AG04450 (cell line): Measurements from ENCODE around the gene HTD2. TPM values are rescaled to one million over a fixed set of nuclear protein-coding genes. Genes with fewer than 3 reads are reported as not detected.

Experiments used
- CTCF ChIA-PET: fragments of 300-600, 350-600 bp; formaldehyde crosslinking; extraction: SDS; loops from one replicate; lab custom pipeline; 2022; ENCODE audit warnings: antibody characterized with exemption, inconsistent platforms; lab: Charles Lee
- POLR2A ChIA-PET: fragments of 350-600 bp; formaldehyde crosslinking; extraction: SDS; loops from one replicate; lab custom pipeline; 2021; ENCODE audit warnings: antibody characterized with exemption, inconsistent platforms; lab: Yijun Ruan, JAX
- DNase-seq: peaks from one replicate; pipeline ENCODE4 v3.0.0-alpha.2; 2011; ENCODE audit warnings: low read depth, low spot score
- H3K27ac ChIP-seq: one replicate; pipeline ENCODE4 v1.5.1; 2012; ENCODE audit warnings: low read depth, low read length, control low read depth
- H3K27me3 ChIP-seq: one replicate; pipeline ENCODE4 v1.6.0; 2012; ENCODE audit warnings: low read length; ENCODE audit not compliant: control insufficient read depth, insufficient read depth
- H3K4me3 ChIP-seq: 2 replicates; pipeline ENCODE4 v1.5.1; 2011; ENCODE audit warnings: mild to moderate bottlenecking, low read depth, low read length, control low read depth
- H3K9me3 ChIP-seq: 2 replicates; pipeline ENCODE4 v1.5.1; 2012; ENCODE audit warnings: low read length; ENCODE audit not compliant: control insufficient read depth, insufficient read depth
- polyA plus RNA-seq: library from polyadenylated mRNA; depleted of rRNA; stranded (reverse); fragments of >200 nt; gene quantifications from 2 replicates; pipeline ENCODE4 v1.2.3, GENCODE V29; 2011
- TF ChIP-seq, protein P1 (sequence below): IDR thresholded peaks from 2 replicates; pipeline ENCODE4 v1.5.1; 2011; ENCODE audit warnings: low read depth, low read length, control low read depth, inconsistent platforms

Gene HTD2
- polyA plus RNA-seq, 1 experiment, result 9.6 TPM

DNA sequence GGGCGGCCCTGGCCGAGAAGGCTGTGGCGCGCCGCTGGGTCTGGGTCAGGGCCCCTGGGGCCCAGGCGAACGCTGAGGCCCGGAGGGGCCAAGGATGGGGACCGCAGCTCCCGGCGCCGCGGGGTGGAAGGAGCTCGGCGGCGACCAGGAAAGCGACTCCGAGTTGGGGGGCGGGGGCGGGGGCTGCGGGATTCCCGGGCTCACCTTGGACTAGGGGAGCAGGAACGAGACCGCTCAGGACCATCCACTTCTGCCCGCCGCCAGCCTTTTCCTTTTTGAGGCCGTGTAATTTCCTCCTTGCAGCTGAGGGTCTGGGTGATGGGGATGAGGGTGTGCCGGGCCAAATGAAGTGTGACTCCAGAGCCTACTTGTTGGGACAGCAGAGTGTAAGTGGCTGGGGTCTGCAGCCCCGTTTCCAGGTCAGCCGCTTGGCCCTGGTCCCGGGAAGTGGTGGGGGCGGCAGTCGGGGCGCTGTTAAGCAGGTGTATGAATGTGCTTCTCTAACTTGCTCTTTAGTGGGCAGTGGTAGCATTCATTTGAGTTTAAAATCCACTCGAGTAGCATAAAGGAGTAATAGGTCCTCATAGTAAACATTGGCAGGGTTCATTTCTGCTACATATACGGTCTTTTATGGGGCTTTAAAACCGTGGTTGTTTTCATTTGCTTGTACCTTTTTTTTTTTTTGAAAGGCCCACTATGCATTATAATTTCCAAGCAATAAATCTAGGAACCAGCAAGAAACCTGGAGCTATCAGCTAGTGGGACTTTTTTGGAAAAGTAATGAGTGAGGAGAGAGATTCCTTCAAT is 27.1 kb downstream of the HTD2 start:
- POLR2A ChIA-PET, result interaction anchor here (0.6 to 3.3 kb wide), 4 partner anchors 23 to 60 kb away, joined by 3 to 22 read pairs (median 8); no protein-coding TSS in a partner anchor
- CTCF ChIA-PET, result interaction anchor here (0.5 to 1.5 kb wide), 6 partner anchors 42 to 1268 kb away, joined by 3 to 15 read pairs (median 4); no protein-coding TSS in a partner anchor
- DNase-seq, result no peak

DNA sequence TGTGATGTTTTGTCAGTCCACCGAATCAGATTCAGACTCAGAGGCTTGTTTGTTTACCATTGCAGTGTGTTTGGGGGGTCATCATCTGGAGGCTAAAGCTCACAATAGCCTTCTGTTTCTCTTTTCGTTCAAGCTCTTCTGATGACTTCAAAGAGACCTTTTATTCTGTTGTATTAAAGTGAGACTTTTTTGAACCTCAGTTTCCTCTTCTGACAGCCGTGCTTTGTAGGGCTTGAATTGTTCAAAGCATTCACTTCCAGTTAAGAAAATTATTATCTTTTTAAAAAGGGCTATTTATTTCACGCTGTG is 27.6 kb downstream of the HTD2 start:
- POLR2A ChIA-PET, result interaction anchor here (0.7 to 3.3 kb wide), 4 partner anchors 25 to 59 kb away, joined by 4 to 22 read pairs (median 8); no protein-coding TSS in a partner anchor
- DNase-seq, result no peak
- no peaks in the 10 kb centered on the region; the same call in 1 of the 2 replicates for H3K9me3 ChIP-seq
- CTCF ChIA-PET, result interaction anchor here (1.3 to 1.5 kb wide), 2 partner anchors 81 to 296 kb away, joined by 3 to 4 read pairs; no protein-coding TSS in a partner anchor
- no peak overlapping the region for H3K27ac ChIP-seq
- TF ChIP-seq, protein P1, sequence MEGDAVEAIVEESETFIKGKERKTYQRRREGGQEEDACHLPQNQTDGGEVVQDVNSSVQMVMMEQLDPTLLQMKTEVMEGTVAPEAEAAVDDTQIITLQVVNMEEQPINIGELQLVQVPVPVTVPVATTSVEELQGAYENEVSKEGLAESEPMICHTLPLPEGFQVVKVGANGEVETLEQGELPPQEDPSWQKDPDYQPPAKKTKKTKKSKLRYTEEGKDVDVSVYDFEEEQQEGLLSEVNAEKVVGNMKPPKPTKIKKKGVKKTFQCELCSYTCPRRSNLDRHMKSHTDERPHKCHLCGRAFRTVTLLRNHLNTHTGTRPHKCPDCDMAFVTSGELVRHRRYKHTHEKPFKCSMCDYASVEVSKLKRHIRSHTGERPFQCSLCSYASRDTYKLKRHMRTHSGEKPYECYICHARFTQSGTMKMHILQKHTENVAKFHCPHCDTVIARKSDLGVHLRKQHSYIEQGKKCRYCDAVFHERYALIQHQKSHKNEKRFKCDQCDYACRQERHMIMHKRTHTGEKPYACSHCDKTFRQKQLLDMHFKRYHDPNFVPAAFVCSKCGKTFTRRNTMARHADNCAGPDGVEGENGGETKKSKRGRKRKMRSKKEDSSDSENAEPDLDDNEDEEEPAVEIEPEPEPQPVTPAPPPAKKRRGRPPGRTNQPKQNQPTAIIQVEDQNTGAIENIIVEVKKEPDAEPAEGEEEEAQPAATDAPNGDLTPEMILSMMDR, result no peak
- H3K4me3 ChIP-seq, result peak overlapping the region; percentile 84
- H3K27me3 ChIP-seq, result no peaks in the 10 kb centered on the region

More for the DNA sequence above, 27.1 kb downstream of the HTD2 start:
- no peak overlapping the region for H3K27ac ChIP-seq
- no peaks in the 10 kb centered on the region for H3K27me3 ChIP-seq
- H3K9me3 ChIP-seq, result no peaks in the 10 kb centered on the region; the same call in 1 of the 2 replicates
- H3K4me3 ChIP-seq, result peak overlapping the region; percentile 84
- TF ChIP-seq, protein P1, result 0 out of 2 replicates have a peak, but pooled peaks have one; percentile 7

DNA sequence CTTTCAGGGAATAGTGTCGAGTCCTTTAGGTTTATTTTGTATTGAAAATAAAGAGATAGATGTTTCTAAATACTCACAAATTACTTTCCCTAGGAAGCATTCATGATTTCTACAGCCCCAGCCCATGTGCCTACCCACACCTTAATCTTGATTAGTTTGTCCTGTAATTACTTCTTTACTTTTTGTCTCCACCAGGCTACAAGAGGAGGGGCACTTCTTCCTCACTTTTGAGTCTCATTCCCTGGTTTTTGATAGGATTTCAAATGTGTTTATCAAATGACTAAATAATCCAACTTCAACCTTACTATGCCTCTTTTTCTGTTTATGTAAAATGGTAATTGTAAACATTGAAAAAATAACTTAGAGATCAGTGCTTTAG is 28.2 kb downstream of the HTD2 start:
- Histone ChIP-seq H3K27ac (peak overlapping the region; percentile 96), H3K4me3 (peak overlapping the region; percentile 84), H3K27me3 (no peaks in the 10 kb centered on the region), H3K9me3 (no peaks in the 10 kb centered on the region; the same call in 1 of the 2 replicates)
- ChIA-PET CTCF (interaction anchor here (0.6 to 2.0 kb wide), 7 partner anchors 8 to 296 kb away, joined by 3 to 7 read pairs (median 4); no protein-coding TSS in a partner anchor), POLR2A (interaction anchor here (0.6 to 3.3 kb wide), 8 partner anchors 8 to 79 kb away, joined by 3 to 22 read pairs (median 4); no protein-coding TSS in a partner anchor)
- TF ChIP-seq, protein P1, result no peak
- DNase-seq, result no peak

DNA sequence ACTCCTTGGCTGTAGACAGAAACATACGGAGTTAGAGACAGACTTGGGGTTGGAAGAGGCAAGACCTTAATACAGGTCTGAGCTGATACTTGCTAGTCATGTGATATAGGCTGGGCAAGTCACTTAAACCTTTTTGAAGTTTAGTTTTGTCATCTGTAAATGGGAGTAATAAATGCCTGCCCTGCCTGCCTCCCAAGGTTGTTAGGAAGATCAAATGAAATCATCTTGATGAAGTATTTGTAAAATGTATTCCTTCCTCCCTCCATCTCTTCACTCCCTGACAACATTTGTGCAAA is 29.3 kb downstream of the HTD2 start:
- H3K27ac ChIP-seq, result peak overlapping the region; percentile 96
- TF ChIP-seq, protein P1, result no peak
- H3K27me3 ChIP-seq, result no peaks in the 10 kb centered on the region
- DNase-seq, result no peak
- CTCF ChIA-PET, result interaction anchor here (1.0 to 2.4 kb wide), 7 partner anchors 10 to 168 kb away, joined by 3 to 13 read pairs (median 4); partner anchors contain the start of genes HTD2 and RPP14
- peak overlapping the region; percentile 84 for H3K4me3 ChIP-seq
- no peaks in the 10 kb centered on the region; the same call in 1 of the 2 replicates for H3K9me3 ChIP-seq
- POLR2A ChIA-PET, result interaction anchor here (0.7 to 3.3 kb wide), 5 partner anchors 11 to 156 kb away, joined by 3 to 22 read pairs (median 6); no protein-coding TSS in a partner anchor
